Measurements from ENCODE around the gene ETNK1.

GRCh38 chr12:22640851-22641250 lies 15.9 kb downstream of the ETNK1 start:
- TF ChIP-seq CTCF (IDR thresholded peaks at IDR 0.05): no peak
- no peak for TF ChIP-seq POLR2AphosphoS5 (IDR thresholded peaks at IDR 0.05; ENCODE audit: insufficient read depth in 1 of 2, low read depth in 1 of 2)
